GM21390 (cell line): ENCODE measurements around the gene OR6P1.

Experiments used
- ATAC-seq: cut with Tn5 transposase; IDR thresholded peaks from one replicate; pipeline ENCODE4 v1.9.1; 2021; ENCODE audit not compliant: unreplicated experiment

OR6P1 gene

GRCh38 chr1:158520021-158520420, 50.4 kb downstream of the OR6P1 start:
- no peak for ATAC-seq

GRCh38 chr1:158516966-158517365, 53.4 kb downstream of the OR6P1 start:
- no peak for ATAC-seq
